Hematopoietic multipotent progenitor cell (in vitro differentiated cells): ENCODE results near the gene DLGAP1. TPM values are rescaled to one million over a fixed set of nuclear protein-coding genes. Genes with fewer than 3 reads are reported as not detected.
"Not testable (repeated sequence)": the region's sequence is repeated elsewhere in the genome, so short reads cannot be mapped to it uniquely, and the experiment has no call there.

Source experiments
- DNase-seq, 3 donors: peaks; one replicate each; pipeline ENCODE4 v3.0.0-alpha.2; 2011 to 2015; ENCODE audit warnings: low read depth in 2 of 3, low spot score in 2 of 3
- total RNA-seq: library from RNA; depleted of rRNA; stranded (reverse); fragments of >200 nt; gene quantifications from one replicate; pipeline ENCODE4 v1.2.3, GENCODE V29; 2012

The DLGAP1 gene
- total RNA-seq, 1 donor = 0.27 TPM

DNA sequence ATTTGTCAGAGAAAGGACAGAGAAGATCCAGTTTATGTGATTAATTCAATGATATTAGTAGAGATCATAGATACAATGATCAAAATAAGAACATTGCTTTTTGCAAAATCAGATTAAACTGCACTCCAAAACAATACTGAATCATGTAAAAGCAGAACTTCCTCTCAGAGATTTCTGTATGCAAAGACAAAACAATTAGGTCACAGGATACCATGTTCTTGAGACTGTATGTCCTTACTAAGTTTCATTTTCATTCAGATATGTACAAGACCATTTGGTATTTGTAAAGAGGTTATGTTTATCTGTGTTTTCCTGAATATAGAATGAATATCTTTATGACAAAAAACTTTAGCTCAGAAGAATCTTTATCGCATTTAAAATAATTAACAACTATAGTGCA, 161.8 kb downstream of the DLGAP1 start:
- no peak for DNase-seq

DNA sequence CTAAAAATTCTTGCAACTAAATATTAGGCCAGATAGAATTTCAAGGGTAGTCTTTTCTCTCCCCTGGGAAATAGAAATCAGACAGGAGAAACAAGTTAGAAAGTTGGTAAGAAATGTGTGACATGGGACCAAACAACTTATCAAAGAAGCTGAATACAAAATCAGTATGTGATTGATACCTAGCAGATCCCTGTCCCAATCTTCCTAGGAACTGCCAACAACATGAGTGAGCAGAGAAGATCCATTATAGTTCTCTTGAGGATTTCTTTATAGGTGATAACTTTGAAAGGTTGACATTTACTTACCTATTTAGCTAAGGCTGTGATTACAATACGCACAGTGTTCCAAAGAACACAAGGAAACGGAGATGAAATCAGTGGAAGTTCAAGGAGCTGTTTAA, 162.4 kb downstream of the DLGAP1 start:
- DNase-seq = no peak

GRCh38 chr18:4287340-4287739, 167.8 kb downstream of the DLGAP1 start:
- DNase-seq = not testable (repeated sequence)

GRCh38 chr18:4286256-4286655, 168.9 kb downstream of the DLGAP1 start:
- no peak for DNase-seq

GRCh38 chr18:4285525-4285924, 169.6 kb downstream of the DLGAP1 start:
- no peak for DNase-seq

- DNase-seq = no peak
Measured at GRCh38 chr18:4284528-4284927, 170.6 kb downstream of the DLGAP1 start.

- no peak for DNase-seq
Measured at GRCh38 chr18:4283746-4284291, 171.3 kb downstream of the DLGAP1 start.

GRCh38 chr18:4282954-4283353, 172.2 kb downstream of the DLGAP1 start:
- no peak for DNase-seq

GRCh38 chr18:4276953-4277585, 178.0 kb downstream of the DLGAP1 start:
- DNase-seq = no peak

GRCh38 chr18:4271952-4272351, 183.2 kb downstream of the DLGAP1 start:
- no peak for DNase-seq

DNA sequence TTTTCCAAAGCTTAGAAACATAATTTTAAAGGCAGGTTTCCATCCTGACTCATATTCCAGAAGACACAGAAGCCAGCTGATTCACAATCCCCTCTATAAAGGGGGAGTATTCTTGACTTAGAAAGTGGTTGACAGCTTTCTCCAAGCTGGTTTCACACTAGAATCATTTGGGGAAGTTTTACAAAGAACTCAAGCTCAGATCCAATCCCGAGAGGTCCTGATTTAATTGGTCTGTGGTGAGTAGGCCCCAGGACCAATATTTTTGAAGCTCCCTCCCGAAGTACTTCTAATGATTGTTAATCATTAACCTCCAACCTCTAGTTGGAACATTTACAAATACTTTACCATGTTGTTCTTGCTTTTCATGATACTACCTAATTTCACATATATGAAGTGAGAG, 184.1 kb downstream of the DLGAP1 start:
- no peak for DNase-seq

GRCh38 chr18:4270016-4270415, 185.1 kb downstream of the DLGAP1 start:
- no peak for DNase-seq

GRCh38 chr18:4267641-4268040, 187.5 kb downstream of the DLGAP1 start:
- no peak for DNase-seq

DNA sequence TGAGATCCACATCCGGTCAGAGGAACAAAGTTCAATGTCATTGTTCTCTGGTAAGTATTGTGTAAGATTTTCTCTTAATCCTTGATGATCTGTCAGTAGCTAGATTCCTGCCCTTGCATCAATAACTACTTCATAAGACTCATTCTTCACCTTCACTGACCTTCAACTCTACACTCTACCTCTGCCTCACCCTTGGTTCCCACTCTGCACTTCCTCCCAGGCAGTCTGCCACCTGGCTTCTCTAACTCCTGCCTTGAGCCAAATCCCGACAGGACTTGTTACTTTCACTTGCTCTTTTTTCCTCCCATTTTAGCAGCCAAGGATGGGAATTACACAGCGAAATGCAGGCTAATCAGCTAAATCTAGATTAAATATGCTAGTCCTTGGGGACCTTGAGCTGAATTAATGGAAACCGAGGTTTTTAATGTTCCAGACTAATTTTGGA, 190.7 kb downstream of the DLGAP1 start:
- DNase-seq = no peak

DNA sequence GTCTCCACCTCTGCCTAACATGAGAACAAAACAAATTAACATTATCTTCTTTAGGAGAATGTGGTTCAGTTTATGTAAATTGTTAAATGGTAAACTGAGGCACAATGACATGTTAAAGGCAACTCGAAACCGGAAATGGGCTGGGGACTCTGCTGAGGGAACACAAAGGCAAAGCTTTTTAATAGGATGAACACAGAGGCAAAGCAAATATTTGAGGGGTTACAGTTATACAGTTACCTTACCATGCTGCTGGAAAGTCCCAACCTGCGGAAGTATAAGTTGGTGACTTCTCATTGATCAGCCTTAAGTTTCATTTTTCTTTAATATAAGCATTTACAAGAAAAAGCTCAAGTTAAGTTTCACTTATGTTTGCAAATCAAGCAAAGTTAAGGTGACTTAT, 195.0 kb downstream of the DLGAP1 start:
- no peak for DNase-seq

- no peak for DNase-seq
Measured at GRCh38 chr18:4256766-4257417, 198.2 kb downstream of the DLGAP1 start.

GRCh38 chr18:4254840-4255239, 200.3 kb downstream of the DLGAP1 start:
- no peak for DNase-seq

- no peak for DNase-seq
Measured at GRCh38 chr18:4252829-4253228, 202.3 kb downstream of the DLGAP1 start.

DNA sequence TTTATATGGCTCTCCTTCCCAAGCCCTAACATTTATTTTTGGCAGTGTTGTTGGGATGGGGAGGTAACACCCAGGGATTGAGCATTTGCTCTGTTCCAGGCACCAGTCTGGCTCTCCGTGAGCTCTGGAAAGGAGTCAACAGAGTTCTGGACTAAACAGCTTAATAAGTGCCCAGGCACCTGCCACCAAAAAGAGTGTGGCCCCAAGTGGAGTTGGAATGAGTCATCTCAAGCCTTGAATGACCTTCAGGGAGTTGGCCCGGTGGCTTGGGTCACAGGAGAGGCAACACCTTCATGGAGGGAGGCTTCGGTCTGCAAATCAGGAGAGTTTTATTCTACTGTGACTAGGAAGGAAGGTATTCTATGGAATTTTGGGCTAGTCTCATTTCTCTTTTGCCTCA, 203.2 kb downstream of the DLGAP1 start:
- DNase-seq = no peak

DNA sequence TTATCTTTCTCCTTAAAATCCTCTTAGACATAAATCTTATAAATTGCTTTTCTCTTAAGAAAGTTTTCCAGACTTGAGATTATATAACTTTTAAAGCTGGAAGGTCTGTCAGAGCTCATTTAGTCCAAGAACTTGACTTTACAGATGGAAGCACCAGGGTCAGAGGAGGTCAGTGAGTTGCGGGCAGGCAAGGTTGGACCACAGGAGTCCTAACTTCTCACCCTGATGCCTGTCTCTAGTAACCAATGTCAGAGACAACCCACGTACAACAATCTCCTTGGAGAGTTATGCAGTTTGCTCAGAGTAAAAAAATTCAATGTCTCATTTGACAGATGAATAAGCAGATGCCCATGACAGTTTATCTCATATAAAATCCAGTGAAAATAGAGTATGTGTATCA, 203.9 kb downstream of the DLGAP1 start:
- DNase-seq = no peak

DNA sequence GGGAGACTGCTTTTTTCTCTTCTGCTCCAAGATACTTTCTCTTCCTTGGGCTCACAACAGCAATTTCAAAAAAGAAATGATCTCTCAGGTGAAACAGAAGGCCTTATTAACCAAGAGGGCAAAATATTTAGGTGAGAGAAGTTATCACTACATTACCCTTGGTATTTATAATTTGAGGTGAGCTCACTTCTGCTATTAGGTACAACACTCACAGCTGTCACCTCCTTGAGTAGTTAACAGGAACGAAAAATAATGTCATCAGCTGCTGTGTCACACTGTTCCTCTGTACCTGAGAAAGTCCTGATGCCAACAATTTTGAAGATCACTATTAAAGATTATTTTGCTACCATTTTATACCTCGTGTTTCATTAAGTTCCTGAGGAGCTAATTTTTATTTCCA, 205.0 kb downstream of the DLGAP1 start:
- no peak for DNase-seq

DNA sequence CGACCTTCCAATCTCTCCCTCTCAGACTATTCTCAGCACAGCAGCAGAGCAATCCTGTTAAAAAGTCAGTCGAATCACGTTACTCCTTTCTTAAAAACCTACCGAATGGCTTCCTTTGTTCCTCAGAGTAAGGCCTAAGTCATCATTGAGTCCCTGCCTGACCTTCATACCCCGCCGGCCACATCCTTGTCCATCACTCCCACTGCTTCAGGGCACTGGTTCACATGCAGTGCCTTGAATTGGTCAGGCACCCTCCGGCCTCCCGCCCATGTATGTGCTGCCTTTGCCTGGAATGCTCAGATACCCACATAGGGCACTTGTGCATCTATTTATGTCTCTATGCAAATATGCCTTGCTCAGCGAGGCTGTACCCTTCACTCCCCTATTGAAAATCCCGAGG, 206.4 kb downstream of the DLGAP1 start:
- no peak for DNase-seq
